ENCODE measurements around the gene NTSR1.
"Not testable (repeated sequence)": the region's sequence is repeated elsewhere in the genome, so short reads cannot be mapped to it uniquely, and the experiment has no call there.

The NTSR1 gene

DNA sequence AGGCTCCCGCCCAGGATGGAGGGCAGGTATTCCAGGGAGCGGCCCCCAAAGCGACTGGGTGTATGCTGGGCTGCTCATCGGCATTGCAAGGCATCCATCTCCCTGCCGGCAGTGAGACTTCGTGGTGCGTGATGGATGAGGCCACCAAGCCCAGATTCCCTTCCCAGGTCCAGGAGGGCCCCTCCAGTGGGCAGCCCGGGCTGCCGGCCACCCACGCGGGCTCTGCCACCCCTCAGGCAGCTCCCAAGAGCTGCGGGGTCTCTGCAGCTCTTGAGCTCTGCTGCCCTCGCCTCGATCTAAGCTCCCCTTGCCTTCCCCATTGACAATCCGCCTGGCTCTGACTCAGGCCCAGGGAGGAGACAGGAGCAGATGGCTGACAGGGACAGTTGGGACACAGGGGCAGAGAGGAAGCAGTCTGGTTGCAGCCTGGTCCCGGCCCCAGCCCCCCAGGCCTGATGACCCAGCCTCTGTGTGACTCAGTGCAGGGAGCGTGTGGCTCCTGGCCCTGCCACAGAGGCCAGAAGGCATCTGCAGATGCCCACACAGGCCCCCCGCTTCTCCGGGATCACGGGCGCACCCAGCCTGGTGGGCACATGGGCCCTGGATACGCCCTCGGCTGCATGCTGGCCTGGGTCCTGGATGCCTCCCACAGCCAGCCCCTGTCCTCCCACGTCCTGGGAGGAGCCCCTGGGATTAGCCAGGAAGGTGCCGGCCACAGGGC, 33.3 kb upstream of the NTSR1 start:
- no peak for DNase-seq

DNA sequence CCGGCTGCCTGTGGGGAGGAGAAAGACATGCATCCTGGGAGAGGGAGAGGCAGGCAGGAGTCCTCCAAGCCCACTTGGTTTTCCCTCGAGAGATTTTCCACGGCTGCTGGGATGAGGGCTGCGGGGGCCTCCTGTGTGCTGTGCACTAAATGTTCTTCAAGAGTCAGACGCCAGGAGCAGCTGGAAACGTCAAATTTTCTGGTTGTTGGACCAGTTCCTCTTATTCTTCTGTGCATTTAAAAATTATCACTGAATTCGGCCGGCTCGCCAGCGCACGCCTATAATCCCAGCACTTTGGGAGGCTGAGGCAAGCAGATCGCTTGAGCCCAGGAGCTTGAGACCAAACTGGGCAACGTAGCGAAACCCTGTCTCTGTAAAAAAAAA, 32.8 kb upstream of the NTSR1 start:
- DNase-seq = no peak

DNA sequence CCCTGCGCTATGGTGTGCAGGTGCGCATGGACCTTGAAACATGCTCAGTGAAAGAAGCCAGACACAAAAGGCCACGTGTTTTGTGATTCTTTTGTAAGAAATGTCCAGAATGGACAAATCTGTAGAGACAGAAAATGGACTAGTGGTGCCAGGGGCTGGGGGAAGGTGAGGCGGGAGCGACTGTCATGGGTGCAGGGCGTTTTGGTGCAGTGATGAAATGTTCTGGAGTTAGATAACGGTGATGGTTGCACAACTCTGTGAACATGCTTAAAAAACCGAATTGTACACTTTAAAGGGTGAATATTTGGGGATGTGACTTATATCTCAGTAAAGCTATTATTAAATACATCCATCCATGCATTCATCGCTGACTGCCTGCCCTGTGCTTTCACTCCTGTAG, 31.7 kb upstream of the NTSR1 start:
- DNase-seq = no peak

- DNase-seq = no peak
Observed at GRCh38 chr20:62677678-62678077, 31.0 kb upstream of the NTSR1 start.

DNA sequence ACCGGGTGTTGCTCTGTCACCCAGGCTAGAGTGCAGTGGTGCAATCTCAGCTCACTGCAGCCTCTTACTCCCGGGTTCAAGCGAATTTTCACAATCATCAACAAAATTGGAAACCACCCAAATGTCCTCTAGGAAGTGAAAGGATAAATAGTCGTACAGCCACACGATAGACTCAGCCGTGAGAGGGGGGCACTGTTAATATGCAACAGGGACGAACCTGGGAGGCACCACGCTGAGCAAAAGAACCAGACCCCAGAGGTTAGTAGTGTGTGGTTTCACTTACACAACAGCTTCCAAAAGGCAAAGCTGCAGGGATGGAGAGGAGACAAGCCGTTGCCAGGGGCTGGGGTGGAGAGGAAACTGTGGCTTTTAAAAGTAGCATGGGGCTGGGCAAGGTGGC, 30.1 kb upstream of the NTSR1 start:
- no peak for DNase-seq

- DNase-seq = no peak
Observed at GRCh38 chr20:62679978-62680589, 28.6 kb upstream of the NTSR1 start.

- no peak for DNase-seq
Observed at GRCh38 chr20:62682912-62683517, 25.6 kb upstream of the NTSR1 start.

- not testable (repeated sequence) for DNase-seq
Observed at GRCh38 chr20:62683660-62684322, 24.8 kb upstream of the NTSR1 start.

DNA sequence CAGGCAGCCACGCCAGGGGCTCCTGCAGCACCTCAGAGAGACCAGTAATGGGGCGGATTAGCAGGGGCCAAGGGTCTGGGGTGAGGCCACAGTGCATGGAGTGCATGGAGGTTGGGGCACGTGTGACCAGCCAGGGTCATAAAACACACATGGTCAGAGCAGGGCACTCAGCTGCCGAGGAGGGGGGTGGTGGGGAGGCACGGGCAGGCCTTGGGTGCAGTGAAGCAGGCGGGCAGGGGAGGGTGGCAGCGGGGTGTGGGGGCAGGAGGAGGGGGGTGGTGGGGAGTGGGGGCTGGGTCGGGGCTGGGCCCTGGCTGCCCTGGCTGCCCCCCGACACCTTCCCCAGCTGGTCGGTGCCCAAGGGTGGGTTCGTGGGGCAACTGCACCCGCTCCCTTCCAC, 23.7 kb upstream of the NTSR1 start:
- no peak for DNase-seq

DNA sequence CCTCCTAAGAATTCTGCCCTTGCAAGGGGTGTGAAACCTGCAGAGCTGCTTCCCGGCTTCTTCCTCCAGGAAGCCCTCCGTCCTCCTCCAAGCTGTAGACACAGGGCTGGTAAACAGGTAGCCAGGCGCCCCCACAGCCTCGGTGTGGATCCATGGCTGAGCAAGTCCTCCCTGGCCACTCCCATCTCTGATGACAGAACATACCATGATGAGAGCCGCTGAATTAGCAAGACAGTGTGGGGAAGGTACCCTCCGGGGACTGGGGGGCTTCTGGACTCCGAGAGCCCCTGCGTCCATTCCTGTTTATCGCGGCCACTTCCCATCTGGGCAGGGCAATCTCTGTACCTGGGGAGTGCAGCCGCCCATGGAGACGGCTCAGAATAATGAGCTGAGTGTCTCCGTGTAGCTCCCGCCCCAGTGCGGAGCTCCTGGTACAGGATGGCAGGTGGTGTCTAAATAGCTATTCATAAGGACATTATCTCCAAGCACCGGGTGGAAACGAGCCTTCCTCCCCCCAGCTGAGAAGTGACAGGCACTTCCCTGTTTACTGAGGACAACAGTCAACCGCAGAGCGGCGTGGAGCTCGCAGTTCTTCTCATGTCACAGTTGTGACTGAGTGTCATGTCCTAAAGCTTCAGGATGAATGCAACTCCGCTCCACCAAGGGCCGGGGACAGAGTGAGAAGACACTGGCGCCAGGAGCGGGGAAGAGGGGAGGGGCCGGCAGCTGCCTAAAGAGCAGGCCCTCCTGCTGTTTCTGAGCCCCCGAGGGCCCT, 22.7 kb upstream of the NTSR1 start:
- peak in 1 of 5 experiments; percentile 41 for DNase-seq

GRCh38 chr20:62686869-62687830, 21.5 kb upstream of the NTSR1 start:
- DNase-seq = no peak

DNA sequence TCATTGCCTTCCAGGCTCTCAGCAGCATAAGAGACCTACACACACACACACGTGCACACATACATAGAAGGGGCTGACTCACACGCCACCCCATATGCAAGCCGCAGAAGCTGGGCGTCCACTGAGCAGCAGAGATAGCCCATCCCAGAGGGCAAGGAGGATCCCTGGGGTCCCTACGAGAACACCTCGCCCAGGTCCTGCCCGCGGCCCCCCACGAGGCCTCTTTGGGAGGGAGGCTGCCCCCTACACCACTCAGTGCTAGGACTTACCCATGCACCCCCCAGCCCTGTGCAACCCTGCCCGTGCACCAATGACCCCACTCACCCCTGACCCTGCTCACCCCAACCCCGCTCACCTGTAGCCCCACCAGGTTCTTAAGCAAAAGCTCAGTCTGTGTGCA, 20.6 kb upstream of the NTSR1 start:
- no peak for DNase-seq

DNA sequence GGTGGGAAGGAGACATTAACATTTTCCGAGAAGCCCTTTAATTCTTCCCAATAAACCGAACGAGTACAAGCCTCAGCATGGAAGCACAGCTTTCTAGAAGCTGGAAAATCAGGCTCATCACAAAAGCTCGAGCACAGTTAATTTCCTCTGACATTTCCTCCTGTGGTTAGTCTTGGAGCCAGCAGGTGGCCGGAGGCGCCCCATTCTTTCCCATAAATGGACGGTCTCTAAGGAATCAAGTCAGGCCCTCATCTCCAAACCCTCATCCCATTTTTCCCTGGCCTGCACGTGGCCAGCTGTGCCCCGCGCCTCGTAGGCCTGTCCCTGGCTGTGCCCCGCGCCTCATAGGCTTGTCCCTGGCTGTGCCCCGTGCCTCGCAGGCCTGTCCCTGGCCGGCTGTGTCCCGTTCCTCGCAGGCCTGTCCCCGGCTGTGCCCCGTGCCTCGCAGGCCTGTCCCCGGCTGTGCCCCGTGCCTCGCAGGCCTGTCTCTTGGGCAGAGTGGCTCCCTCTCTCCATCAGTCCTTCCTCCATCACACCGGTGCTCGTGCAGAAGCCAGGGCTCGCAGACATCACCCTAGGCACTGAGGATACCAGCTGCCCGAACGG, 19.7 kb upstream of the NTSR1 start:
- DNase-seq = no peak

DNA sequence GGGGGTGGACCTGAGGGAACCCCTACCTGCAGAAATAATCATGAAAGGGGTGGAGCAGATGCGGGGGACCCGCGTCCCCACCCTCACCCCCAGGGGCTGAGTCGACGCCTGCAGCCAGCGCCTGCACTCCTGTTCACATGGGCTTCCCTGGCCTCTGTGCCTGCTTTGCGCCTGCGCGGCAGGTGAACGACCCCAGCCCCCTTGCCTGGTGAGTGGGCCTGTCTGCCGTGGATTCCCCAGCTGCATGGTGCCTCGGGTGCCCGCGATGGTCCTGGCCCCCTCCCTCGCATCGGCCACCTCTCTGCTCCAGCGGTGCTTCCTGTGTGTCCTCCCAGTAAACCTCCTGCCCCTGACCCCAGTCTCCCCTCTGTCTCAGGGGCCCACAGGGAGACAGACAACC, 18.8 kb upstream of the NTSR1 start:
- no peak for DNase-seq

DNA sequence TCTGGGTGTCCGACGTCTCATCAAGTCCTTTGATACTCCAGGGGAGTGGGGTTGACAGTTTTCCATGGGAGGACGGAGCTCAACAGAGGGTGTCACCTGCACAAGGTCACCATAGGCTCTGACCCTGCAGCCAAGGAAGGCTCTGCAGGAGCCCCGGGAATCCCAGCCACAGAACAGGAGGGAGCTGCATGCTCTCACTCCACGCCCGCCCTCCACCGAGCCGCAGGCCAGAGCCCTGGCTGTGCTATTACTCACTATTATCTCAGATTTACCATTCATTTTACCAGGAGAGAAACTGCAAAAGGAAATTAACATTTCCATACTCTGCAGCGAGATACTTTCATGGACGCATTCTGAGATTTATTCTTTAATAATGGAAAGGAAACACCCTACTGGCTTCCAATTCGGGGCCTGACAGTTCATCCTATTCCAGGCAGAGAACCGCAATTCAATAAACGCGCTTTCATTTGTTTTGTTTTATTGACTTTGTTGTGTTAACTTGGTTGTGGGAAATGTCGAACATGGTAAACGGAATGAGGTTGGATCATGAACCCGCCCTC, 18.3 kb upstream of the NTSR1 start:
- no peak for DNase-seq

GRCh38 chr20:62691487-62691886, 17.1 kb upstream of the NTSR1 start:
- no peak for DNase-seq

- DNase-seq = no peak
Observed at GRCh38 chr20:62692176-62692575, 16.5 kb upstream of the NTSR1 start.

DNA sequence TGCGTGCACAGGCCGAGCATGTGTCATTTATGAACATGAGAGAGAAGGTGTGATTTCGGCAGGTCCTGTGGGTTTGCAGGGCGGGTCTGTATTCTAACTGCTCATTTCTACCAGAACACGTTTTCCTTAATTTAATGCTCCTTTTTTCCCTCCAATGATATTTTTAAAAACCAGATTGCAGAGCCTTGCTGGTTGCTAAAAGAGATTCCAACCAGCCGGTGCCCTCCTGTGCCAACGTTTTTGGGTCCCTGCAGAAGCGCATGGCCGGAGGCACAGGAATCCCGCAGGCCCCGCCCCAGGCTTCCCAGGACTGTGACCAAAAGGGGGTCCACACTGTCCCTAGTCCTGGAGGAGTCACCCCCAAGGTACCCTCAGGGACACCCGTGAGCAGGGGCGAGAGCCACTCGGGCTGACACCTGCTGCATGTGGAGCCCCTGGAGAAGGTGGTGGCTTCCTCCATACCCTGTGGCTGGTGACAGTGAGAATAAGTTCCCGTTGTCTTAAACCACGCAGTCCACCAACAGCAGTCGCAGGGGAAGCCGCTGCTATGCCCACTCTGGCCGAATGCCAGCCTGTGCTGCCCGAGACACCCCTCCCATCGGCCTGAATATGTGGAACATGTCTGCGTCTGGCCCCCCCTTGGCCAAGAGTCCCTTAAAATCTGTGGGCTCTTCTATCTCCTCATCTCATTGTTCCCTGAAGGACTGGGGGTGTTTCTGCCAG, 15.7 kb upstream of the NTSR1 start:
- no peak for DNase-seq

DNA sequence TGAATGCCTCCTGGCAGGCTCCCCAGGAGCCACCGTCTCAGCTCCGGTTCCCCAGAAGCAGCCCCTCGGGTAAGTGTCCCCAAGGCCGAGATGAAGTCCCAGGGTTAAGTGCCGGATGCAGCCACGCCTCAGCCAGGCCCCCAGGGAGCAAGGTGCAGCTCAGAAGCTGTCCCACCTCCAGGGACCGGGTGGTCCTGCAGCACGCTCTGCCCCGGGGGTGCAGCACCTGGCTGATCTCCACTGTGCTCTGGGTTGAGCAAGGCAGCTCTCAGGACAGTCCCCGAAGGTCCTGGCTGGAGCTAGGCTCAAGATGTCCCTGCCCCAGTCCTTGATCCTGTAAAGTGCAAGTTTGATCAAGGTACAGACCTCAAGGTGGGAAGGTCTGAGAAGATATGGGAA, 15.1 kb upstream of the NTSR1 start:
- no peak for DNase-seq

GRCh38 chr20:62694106-62694505, 14.5 kb upstream of the NTSR1 start:
- DNase-seq = no peak

All from T-helper 2 cell (primary cell).